Stimulated activated CD8-positive, alpha-beta memory T cell treated with anti-CD3 and anti-CD28 coated beads, Interleukin-2, amount 100 ng/mL, for 48 hours (primary cell): ENCODE results near the gene KRTAP20-2.

Experiments used
- DNase-seq, 2 donors: peaks; one replicate each; pipeline ENCODE4 v3.0.0-alpha.2; 2020; ENCODE audit warnings: low read depth in 2 of 2

The KRTAP20-2 gene

DNA sequence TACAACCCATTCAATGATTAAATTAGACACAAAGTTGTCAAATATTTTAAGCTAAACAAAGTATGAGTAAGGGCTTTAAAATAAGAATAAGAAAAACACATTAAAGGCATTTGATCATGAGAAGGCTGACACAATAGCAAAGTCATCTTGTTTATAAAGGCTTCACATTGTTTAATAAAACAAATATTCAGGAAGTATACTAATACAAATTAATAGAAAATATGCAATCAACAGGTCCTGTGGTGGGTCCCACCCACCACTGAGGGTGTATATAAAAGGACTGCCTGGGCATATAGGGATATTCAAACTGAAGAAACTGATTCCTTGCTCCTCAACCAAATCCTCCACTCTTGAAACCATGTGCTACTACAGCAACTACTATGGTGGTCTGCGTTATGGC is at the start of gene KRTAP20-2:
TSS of gene KRTAP20-2 (plus strand) at position 301 of the 400 bp plus-strand sequence. CDS start at position 359, 58 bp downstream.
- DNase-seq = no peak

DNA sequence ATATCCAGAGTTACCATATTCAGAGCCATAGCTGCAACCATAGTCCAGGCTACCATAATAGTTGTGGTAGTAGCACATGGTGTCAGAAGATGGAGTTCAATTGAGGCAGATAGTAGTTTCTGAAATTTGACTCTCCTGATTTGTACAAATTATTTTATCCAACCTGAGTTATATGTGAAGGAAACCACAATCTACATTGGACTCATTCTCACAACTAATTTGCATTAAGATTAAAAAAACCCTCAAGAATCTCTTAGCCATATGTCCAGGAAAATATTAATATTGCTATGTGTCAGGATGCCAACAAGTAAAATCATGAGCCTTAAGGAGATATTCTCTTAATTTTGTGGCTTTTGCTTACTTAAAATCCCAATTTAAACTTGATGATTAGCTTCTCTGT is 44.7 kb upstream of the KRTAP20-2 start, which contains the start of gene KRTAP22-2:
TSS of gene KRTAP22-2 (minus strand) at position 101 of the 400 bp plus-strand sequence.
- no peak for DNase-seq

DNA sequence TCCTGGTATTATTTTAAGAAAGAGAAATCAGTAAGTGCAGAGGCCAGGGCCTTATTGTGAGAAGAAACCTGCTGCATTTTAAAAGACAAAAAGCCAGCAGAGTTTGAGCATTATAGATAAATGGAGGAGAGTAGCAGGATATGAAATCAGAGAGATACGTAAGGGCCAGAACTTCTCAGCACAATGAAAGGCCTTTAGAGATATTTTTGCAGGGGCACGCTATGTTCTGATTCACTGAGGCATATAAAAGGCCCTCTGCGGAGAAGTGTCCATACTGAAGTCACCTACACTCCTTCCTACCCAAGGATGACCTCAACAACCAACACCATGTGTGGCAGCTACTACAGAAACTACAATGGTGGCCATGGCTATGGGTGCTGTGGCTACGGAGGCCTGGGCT is 42.9 kb upstream of the KRTAP20-2 start, which contains the start of gene KRTAP6-3:
TSS of gene KRTAP6-3 (plus strand) at position 301 of the 400 bp plus-strand sequence. CDS start at position 307, 6 bp downstream.
- DNase-seq = no peak

DNA sequence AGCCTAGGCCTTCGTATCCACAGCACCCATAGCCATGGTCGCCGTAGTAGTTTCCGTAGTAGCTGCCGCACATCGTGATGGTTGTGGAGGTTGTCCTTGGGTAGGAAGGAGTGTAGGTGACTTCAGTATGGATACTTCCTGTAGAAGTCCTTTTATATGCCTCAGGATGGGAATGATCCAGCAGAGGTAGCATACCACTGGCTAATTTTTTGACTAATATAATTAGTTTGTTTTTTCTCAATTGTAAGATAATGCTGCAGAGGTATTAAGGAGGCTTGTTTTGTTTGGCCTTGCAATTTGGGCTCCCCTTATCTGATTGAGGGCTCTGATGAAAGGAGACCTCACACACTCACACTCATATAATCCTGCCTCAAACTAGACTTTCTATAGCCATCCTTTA is 36.2 kb upstream of the KRTAP20-2 start, which contains the start of gene KRTAP6-2:
TSS of gene KRTAP6-2 (minus strand) at position 101 of the 400 bp plus-strand sequence. CDS start at position 73, 28 bp downstream.
- no peak for DNase-seq

DNA sequence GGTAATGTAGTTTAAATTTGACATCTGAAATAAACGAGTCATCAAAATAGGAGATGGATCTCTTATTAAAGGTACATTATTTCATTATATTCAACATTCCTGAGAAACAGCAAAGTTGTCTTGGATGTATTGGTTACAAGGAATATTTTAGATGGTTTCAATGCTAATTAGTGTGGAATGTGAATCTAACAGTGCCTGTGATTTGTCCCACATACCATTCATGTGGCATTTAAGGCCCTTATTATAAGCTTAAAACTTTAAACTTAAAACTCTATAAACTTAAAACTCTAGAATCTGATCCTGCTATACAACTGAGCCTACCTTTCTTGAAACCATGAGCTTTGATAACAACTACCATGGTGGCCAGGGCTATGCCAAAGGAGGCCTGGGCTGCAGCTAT is 34.2 kb upstream of the KRTAP20-2 start, which contains the start of gene KRTAP22-1:
TSS of gene KRTAP22-1 (plus strand) at position 301 of the 400 bp plus-strand sequence.
- no peak for DNase-seq

DNA sequence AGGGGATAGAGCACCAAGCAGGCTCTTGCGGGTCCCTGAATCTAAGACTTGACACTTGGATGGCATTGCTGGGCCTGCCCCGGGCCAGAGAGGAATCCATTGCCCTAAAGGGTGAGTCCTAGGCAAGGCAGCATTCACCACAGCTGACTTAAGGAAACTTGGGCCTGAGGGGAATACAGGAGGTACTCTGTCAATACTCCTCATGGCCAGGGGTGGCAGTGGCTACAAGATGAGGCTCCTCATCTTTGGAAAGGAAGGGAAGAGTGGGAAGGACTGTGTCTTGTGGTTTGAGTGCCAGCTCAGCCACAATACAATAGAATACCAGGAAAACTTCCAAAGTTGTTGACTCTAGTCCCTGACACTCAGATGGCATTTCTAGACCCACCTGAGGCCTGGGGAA is 29.0 kb upstream of the KRTAP20-2 start:
- DNase-seq = no peak

DNA sequence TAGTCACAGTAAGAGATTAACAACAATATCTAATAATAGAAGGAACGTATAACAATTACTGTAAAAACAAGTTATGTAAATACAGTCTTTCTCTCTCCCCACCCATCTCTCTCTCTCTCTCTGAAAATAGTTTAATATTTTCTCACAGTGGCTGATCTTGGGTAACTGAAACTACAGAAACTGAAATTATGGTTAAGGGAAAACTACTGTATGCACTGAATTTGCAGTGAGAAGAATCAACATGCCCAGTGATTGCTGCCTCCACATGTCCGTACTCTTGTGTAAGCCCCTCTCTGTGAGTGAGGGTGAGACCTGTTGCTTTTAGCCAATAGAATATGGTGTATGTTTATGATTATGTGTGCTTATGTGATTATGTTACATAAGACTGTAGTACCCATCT is 22.9 kb upstream of the KRTAP20-2 start:
- no peak for DNase-seq

DNA sequence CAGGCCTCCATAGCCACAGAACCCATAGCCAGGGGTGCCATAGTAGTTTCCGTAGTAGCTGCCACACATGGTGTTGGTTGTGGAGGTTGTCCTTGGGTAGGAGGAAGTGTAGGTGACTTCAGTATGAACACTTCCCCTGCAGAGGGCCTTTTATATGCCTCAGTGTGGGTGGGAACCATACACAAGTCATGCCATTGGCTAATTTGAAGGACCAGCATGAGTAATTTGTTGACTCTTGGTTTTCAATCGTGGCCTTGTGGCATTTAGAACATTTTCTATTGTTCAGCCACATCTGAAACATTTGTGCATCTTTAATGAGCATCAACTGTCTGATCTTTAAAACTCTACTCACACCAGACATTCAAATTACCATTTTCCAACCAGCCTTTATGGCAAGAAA is 21.2 kb upstream of the KRTAP20-2 start, which contains the start of gene KRTAP6-1:
TSS of gene KRTAP6-1 (minus strand) at position 95 of the 400 bp plus-strand sequence. CDS start at position 69, 26 bp downstream.
- DNase-seq = no peak

DNA sequence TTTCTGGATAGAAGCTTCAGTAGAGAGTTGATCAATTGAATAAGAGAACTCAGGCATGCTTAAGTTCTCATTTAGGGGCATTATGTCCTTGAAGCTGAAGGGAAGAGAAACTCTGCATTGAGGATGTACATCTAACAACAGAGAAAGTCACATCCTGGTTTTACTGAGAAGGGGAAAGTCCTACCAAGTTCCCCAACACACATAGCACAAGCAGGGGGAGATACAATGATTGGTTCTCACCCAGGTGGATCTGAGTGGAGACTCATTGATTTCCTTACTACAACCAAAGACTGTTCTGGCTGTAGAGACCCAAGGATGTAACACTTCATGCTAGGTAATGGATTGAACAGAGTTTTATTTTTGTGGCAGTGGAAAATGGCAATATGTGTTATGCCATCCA is 19.8 kb upstream of the KRTAP20-2 start:
- DNase-seq = no peak

DNA sequence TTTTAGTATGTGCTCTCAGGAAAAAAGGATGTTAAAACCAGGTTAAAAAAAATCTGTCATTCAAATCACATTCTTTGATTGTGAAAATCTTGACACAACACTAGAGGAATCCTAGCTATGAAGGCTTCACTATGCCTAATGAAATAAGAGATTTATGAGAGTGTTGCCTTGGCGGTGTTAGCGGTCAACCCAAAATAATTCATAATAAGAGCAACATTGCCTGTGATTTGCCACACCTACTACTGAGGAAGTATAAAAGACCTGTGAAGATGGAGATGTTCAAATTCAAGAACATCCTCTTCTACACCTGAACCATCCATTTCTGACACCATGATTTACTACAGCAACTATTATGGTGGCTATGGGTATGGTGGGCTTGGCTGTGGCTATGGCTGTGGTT is 18.9 kb upstream of the KRTAP20-2 start, which contains the start of gene KRTAP20-1:
TSS of gene KRTAP20-1 (plus strand) at position 301 of the 400 bp plus-strand sequence. CDS start at position 331, 30 bp downstream.
- DNase-seq = no peak

DNA sequence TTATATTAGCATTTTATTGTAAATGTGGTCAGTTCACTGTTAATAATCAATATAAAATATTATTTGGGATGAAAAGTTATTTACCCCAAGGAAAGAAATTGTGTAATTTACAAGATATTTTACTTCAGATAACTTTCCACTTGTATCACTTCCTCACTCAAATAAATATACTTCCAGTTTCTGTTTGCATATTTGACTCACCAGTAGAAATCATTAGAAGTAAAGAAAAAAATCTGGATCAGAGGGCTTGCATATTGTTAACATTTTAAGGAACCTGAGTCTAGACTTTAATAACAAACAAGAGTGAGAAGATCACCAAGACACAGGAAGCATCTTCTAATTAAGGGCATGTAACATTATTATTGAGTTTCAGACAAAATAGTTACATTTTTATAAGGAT is 14.9 kb upstream of the KRTAP20-2 start:
- DNase-seq = no peak

DNA sequence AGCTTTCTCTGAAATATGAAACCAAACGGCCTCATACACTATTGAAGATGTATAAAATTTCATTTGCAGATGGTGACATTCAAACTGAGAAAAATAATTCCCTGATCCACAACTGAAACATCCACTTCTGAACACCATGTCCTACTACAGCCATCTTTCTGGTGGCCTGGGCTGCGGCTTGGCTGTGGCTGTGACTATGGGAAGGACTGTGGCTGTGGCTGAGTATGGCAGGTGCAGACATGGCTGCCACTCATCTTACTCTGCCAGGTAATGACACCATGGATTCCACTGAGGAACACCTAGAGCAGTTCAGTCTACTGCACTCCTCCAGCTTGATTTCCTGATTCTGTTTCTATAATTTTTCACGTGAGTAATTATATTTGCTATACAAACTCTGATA is 14.5 kb upstream of the KRTAP20-2 start, which contains the start of gene KRTAP20-4:
TSS of gene KRTAP20-4 (plus strand) at position 106 of the 400 bp plus-strand sequence.
- DNase-seq = no peak

DNA sequence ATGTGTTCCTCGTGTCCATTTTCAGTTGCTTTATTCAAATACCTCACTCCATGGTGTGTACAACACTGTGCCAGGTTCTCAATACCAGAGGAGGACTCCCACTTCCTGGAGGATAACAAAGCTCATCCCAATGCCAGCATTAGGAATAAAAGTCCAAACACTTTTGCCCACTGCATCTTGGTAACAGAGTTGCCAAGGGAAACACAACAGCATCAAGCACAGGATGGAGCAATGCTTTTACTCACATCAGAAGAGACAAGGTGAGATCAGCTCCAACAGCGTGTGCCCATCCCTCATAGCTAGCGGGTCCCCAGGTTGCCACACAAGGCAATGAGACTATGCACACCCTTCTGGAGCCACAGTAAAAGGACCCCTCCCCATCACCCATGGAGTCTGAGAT is 11.6 kb upstream of the KRTAP20-2 start:
- no peak for DNase-seq

DNA sequence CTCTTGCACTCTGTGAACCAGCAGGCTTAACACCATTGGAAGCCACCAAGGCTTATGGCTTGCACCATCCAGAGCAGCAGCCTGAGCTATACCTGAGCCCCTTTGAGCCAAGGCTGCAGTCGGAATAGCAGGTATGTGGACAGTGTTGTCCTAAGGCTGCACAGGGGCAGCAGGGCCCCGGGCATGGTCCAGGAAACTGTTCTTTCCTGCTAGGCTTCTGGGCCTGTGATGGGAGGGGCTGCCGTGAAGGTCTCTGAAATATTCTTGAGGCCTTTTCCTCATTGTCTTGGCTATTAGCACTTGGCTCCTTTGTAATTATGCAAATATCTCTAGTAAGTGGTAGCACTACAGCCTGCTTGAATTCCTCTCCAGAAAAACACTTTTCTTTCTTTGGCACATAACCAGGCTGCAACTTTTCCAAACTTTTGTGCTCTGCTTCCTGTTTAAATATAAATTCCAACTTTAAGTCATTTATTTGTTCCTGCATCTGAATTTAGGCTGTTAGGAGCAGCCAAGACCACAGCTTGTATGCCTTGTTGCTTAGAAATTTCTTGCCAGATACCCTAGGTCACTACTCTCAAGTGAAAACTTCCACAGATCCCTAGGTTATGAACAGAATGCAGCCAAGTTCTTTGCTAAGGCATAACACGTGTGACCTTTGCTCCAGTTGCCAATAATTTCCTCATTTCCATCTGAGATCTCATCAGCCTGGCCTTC is 9.4 kb upstream of the KRTAP20-2 start:
- DNase-seq = no peak

DNA sequence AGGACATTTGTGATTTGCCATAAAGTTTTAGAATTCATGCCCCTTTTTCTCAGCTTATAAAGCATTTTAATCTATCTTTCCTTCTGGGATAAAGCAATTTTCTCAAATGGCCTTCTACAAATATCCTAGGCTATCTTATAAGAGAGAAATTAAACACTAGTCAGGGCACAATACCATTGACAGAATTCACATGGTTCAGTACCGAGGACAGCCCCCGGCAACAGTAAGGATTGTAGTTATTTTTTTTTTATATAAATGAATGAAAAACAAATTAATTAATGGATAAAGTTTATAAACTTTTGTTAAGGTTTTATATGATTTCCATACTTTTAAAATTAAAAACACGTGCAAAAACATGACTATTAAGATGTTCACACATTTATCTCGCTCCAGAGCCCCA is 6.9 kb upstream of the KRTAP20-2 start:
- DNase-seq = no peak

DNA sequence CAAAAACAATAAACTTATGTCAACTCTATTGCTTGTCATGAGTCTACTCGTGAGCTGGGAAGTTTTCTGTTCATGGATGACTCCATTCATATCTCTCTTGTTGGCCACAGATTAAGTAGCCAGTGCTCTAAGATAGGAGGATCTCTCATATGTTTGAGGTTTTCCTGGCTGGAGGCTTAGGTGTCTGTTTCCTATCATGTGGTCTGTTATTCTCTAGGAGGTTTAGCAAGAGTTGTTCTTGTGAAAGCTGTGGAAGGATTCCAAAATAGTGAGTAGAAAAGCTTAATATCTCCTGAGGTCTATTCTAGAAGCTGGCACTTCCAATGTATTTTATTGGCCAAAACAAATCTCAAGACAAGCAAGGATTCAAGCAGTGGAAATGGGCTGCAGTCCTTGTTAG is 5.8 kb upstream of the KRTAP20-2 start:
- DNase-seq = no peak

DNA sequence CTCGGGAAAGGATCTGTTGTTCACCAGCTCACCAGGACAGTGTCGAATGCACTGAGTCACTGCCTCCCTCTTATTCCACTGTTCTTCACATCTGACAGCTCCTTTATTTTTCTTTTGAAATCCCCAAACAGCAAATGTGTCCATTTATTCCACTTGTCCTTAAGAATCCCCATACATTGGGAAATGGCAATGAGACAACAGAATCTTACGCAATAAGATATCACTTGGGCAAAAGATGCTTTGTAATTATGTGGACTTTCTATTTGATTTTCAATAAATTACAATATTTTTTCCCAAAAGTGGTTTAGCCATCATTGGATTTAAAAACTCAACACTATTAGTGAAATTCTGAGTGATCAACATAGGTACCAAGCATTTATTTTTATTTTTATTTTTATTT is 3.7 kb downstream of the KRTAP20-2 start:
- no peak for DNase-seq

DNA sequence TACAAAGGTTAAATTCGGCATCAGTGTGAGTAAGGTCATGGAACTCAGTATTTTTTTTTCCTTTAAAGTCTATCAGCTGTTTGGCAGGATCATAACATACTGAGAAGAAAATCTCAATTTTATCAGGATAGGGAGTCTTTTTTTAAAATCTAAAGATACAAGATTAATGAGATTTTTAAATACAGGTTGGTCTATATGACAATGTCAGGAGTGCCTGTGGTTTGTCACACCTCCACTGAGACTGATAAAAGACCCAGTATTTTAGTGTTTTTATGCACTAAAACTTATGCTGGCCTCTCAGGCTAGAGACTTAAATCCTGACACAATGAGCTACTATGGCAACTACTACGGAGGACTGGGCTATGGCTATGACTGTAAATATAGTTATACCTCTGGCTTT is 7.6 kb downstream of the KRTAP20-2 start, which contains the start of gene KRTAP20-3:
TSS of gene KRTAP20-3 (plus strand) at position 301 of the 400 bp plus-strand sequence.
- no peak for DNase-seq

DNA sequence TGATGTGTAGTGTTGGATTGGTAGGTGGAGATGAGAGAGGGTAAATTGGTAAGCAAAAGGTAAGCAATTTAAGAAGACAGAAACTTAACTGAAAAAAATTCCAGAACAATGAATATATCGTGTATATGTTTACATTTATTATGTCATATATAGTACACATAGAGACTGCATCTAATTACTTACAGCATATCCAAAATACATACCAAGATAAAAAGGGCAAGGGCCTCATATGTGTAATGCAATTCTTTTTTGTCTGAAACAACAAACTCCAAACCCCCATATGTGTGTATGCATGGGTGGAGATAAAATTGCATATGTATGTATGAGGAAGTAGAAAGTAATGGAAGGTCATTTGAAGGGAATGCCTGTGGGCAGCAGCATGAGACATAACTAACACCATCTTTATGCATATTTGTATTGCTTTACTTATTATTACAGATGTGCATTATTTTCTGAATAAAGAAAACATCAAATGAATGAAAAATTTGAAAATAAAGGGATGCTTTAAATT is 12.0 kb downstream of the KRTAP20-2 start:
- DNase-seq = no peak

DNA sequence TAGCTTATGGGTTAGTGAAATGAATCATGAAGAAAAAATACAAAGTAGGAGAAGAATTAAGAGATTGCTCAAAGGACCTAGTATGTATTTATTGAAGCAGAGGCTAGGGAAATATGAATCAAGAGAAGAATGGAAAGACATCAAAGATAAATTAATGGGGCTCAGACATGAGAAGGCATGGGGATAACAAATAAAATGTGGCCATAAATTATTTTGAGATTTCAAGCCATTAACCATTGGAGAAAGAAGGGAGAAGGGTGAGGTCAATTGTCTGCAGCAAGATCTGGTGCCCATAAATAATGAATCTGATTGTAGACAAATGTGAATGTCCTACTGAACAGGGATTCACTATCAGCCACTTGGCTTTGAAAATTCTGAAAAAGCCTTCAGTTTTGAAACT is 17.9 kb downstream of the KRTAP20-2 start:
- DNase-seq = no peak

DNA sequence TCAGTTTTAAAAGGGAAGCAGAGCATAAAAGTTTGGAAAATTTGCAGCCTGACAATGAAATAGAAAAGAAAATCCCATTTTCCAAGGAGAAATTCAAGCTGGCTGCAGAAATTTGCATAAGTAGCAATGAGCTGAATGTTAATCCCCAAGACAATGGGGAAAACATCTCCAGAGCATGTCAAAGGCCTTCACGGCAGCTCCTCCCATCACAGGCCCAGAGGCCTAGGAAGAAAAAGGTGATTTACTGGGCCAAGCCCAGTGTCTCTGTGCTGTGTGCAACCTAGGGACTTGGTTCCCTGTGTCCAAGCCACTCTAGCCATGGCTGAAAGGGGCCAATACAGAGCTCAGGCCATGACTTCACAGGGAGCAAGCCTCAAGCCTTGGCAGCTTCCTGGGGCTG is 33.8 kb downstream of the KRTAP20-2 start:
- DNase-seq = no peak

DNA sequence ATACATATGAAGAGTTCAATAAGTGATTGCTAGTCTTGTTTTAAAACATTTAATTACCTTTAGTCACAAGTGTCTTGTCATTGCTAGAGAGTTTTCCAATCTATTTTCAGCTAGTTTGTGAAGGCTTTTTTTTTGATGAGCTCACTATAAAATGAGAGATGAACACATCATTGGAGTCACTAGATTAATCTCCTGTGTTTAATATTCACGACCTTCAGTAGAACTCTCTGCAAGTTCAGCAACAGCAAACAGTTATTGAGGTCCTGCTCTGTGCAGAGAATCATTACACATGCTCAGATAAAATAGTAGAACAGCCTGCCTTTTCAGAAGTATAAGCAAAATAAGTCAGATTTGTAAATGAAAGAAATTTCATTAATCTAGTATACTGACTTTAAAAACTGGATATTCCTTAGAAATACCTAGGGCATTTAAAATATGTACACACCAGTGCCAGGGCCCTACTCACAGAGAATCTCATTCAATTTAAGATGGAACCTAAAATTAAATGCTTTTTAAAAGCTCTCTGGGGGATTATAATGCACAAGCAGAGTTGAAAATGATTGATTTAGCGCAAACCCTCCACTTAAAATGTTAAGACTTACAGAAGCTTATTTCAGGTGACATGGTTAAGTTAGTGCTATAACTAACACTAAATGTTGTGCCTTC is 38.1 kb downstream of the KRTAP20-2 start:
- no peak for DNase-seq
